ENCODE measurements around the gene NOL6.

DNA sequence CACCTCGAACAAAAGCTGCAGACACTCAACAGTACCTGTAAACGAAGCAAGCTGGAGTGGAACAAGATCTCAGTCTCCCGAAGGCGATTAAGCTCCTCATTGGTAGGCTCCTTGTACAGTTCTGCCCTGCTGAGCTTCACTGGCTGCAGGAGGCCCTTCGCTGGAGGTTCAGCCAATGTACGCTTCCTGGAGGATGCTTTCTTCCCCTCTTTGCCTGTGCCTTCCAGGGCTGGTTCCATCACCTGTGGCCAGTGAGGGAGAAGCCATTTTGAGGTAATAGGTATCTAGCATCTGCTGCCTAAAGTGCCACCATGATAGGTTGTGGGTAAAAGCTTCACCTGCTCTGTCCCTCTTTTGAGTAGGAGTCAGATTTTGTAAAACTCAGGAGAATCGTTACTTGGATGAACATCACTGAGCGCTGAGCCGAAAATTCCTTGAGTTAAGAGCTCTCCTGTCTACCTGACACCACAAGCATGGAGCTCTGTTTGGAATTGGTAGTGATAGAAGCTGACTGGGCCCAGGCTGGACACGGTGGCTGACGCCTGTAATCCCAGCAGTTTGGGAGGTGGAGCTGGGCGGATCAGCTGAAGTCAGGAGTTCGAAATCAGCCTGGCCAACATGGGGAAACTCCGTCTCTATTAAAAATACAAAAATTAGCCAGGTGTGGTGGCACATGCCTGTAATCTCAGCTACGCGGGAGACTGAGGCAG is 1.4 kb downstream of the NOL6 start:
- TF ChIP-seq, protein P1, sequence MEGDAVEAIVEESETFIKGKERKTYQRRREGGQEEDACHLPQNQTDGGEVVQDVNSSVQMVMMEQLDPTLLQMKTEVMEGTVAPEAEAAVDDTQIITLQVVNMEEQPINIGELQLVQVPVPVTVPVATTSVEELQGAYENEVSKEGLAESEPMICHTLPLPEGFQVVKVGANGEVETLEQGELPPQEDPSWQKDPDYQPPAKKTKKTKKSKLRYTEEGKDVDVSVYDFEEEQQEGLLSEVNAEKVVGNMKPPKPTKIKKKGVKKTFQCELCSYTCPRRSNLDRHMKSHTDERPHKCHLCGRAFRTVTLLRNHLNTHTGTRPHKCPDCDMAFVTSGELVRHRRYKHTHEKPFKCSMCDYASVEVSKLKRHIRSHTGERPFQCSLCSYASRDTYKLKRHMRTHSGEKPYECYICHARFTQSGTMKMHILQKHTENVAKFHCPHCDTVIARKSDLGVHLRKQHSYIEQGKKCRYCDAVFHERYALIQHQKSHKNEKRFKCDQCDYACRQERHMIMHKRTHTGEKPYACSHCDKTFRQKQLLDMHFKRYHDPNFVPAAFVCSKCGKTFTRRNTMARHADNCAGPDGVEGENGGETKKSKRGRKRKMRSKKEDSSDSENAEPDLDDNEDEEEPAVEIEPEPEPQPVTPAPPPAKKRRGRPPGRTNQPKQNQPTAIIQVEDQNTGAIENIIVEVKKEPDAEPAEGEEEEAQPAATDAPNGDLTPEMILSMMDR (IDR thresholded peaks at IDR 0.05): no peak
- no peak for TF ChIP-seq ZFX (IDR thresholded peaks at IDR 0.05; ENCODE audit: borderline replicate concordance)

Measured in 22Rv1 (cell line).